Heart left ventricle (tissue), 13 donors: ENCODE measurements around the gene KHDC1L.

ENCODE experiments used
- POLR2A ChIP-seq, 2 donors: fragments of 450-650 bp; IDR thresholded peaks; one replicate each; pipeline ENCODE4 v1.6.1; 2017; ENCODE audit warnings: antibody characterized with exemption in 2 of 2, mild to moderate bottlenecking in 2 of 2, moderate library complexity in 2 of 2
- TF ChIP-seq, protein P1 (sequence below), 12 donors: fragments of 200-600 bp; sonication (generic) in 4 of 12; IDR thresholded peaks; one replicate each; pipeline versions ENCODE4 v1.5.0 to v1.8.0; 2018 to 2022; ENCODE audit warnings: antibody characterized with exemption in 12 of 12, mild to moderate bottlenecking in 5 of 12
- donor health status: ischemic (EF 13 %, LVEDD 7.1; RV severe dilation, severe dysfunction).
- donor health status: DM: no; HTN: yes; CAD: no.
- donor health status: DM: no; HTN: no; CAD: no.
- donor health status: ischemic (EF 25% LVEDD 6.9; RV normal size, moderate dysfunction).
- donor health status: ischemic (EF 25% LVEDD 5.7; RV mildly dilated, moderate dysfunction).
- donor health status: ischemic (EF 35%, LVEDD 5.7; RV mildly dilated, moderate dysfunction).
- donor health status: nonischemic (EF 11% LVEDD 7.7; RV severe dilation, severe dysfunction).
- donor health status: DM: yes; HTN: yes; CAD: no.
- donor health status: PGD.
- donor health status: ischemic (EF 29% LVEDD 5.4; RV normal size, mild dysfunction).
- donor health status: nonischemic (EF 23%, LVEDD 6.1; RV moderate dilation, normal function).

DNA sequence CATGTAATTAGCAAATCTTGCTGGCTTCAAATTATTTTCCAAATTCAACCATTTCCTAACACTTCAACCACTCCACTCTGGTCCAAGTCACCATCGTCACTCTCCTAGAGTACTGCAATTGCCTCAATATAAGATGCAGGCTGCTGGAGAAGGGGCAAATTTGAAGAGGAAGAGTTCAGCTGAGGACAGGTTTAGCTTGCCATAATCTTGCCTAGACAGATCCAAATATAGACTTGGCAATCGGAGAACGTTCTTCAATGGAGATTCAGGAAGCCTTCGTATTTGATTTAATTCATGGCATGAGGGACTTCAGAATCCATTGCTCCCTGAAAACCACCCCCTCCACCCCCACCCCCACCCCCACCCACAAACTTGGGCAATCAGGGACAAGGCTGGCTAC is 15.4 kb upstream of the KHDC1L start:
- TF ChIP-seq, protein P1, sequence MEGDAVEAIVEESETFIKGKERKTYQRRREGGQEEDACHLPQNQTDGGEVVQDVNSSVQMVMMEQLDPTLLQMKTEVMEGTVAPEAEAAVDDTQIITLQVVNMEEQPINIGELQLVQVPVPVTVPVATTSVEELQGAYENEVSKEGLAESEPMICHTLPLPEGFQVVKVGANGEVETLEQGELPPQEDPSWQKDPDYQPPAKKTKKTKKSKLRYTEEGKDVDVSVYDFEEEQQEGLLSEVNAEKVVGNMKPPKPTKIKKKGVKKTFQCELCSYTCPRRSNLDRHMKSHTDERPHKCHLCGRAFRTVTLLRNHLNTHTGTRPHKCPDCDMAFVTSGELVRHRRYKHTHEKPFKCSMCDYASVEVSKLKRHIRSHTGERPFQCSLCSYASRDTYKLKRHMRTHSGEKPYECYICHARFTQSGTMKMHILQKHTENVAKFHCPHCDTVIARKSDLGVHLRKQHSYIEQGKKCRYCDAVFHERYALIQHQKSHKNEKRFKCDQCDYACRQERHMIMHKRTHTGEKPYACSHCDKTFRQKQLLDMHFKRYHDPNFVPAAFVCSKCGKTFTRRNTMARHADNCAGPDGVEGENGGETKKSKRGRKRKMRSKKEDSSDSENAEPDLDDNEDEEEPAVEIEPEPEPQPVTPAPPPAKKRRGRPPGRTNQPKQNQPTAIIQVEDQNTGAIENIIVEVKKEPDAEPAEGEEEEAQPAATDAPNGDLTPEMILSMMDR (IDR thresholded peaks at IDR 0.05) = no peak
- TF ChIP-seq POLR2A (IDR thresholded peaks at IDR 0.05) = no peak
